B cell (primary cell): Measurements from ENCODE around the gene GRIP2.

Experiments used
- EZH2 ChIP-seq: IDR thresholded peaks from 2 replicates; pipeline ENCODE4 v1.6.1; 2012; ENCODE audit warnings: borderline replicate concordance, low read depth, mild to moderate bottlenecking, moderate library complexity, low read length; ENCODE audit not compliant: insufficient read depth, poor library complexity, severe bottlenecking
- TF ChIP-seq, protein P1 (sequence below): fragments of 200-600 bp; IDR thresholded peaks from one replicate; pipeline ENCODE4 v1.8.0; 2022; ENCODE audit warnings: antibody characterized with exemption, mild to moderate bottlenecking

DNA sequence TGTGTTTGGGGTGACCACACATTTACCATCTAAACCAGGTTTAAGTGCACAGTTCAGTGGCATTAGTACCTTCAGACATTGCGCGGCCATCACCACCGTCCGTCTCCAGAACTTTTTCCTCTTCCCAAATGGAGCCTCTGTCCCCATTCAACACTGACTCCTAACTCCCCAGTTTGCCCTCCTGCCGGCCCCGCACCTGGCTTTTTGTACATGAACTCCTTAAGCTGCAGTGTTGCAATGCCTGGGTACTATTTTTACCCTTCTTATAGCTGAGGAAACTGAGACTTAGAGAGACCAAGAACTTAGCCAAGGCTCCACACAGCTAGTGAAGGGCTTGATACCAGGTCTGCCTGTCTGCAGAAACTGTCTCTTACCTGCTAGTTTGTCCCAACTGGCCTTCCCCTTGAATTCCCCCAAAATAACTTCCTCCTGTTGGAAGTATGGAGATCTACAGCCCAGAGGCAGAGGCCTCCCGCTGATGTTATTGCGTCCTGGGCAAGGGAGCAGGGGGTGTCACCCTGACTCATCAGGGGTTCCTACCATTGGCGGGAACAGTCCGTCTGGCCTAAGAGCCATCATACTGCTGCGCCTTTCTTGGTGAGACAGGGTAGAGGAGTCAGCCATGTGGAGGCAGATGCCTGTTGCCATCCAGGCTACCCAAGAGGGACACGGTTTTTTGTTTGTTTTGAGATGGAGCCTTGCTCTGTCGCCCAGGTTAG is 65.6 kb downstream of the GRIP2 start:
- TF ChIP-seq, protein P1, sequence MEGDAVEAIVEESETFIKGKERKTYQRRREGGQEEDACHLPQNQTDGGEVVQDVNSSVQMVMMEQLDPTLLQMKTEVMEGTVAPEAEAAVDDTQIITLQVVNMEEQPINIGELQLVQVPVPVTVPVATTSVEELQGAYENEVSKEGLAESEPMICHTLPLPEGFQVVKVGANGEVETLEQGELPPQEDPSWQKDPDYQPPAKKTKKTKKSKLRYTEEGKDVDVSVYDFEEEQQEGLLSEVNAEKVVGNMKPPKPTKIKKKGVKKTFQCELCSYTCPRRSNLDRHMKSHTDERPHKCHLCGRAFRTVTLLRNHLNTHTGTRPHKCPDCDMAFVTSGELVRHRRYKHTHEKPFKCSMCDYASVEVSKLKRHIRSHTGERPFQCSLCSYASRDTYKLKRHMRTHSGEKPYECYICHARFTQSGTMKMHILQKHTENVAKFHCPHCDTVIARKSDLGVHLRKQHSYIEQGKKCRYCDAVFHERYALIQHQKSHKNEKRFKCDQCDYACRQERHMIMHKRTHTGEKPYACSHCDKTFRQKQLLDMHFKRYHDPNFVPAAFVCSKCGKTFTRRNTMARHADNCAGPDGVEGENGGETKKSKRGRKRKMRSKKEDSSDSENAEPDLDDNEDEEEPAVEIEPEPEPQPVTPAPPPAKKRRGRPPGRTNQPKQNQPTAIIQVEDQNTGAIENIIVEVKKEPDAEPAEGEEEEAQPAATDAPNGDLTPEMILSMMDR, result no peak
- TF ChIP-seq EZH2, result no peak
